GM12878 (cell line): ENCODE results near the gene PLPP7. TPM values are rescaled to one million over a fixed set of nuclear protein-coding genes. Genes with fewer than 3 reads are reported as not detected.

Experiments
- BACH1 ChIP-seq: fragments of 450-650 bp; IDR thresholded peaks from 2 replicates; pipeline ENCODE4 v1.6.1; 2017; ENCODE audit warnings: mild to moderate bottlenecking, borderline replicate concordance
- EZH2 ChIP-seq: IDR thresholded peaks from 2 replicates; pipeline ENCODE4 v1.6.1; 2012; ENCODE audit warnings: low read depth, mild to moderate bottlenecking, control low read depth, inconsistent platforms, low read length, borderline replicate concordance; ENCODE audit not compliant: control insufficient read depth
- HDGF ChIP-seq: fragments of 450-650 bp; IDR thresholded peaks from 2 replicates; pipeline ENCODE4 v1.6.1; 2016; ENCODE audit warnings: antibody characterized with exemption
- KAT2A ChIP-seq: conservative IDR thresholded peaks from 2 replicates; pipeline ENCODE4 v1.6.1; 2011; ENCODE audit warnings: low read depth, low read length; ENCODE audit not compliant: control insufficient read depth
- MXI1 ChIP-seq: fragments of 150-350 bp; IDR thresholded peaks from 2 replicates; pipeline ENCODE4 v1.6.1; 2011; ENCODE audit warnings: low read depth, mild to moderate bottlenecking, inconsistent platforms, low read length, improper control_type of control experiment
- NFXL1 ChIP-seq: fragments of 450-650 bp; IDR thresholded peaks from 2 replicates; pipeline ENCODE4 v1.6.1; 2017; ENCODE audit warnings: antibody characterized with exemption, mild to moderate bottlenecking, borderline replicate concordance
- NFYA ChIP-seq: IDR thresholded peaks from 2 replicates; pipeline ENCODE4 v1.6.1; 2011; ENCODE audit warnings: low read depth, mild to moderate bottlenecking, low read length, improper control_type of control experiment, borderline replicate concordance
- NR2C1 ChIP-seq: fragments of 450-650 bp; IDR thresholded peaks from 2 replicates; pipeline ENCODE4 v1.6.1; 2017; ENCODE audit warnings: antibody characterized with exemption, mild to moderate bottlenecking, moderate library complexity
- RCOR1 ChIP-seq: conservative IDR thresholded peaks from 2 replicates; pipeline ENCODE4 v1.6.1; 2012; ENCODE audit warnings: low read depth, low read length, improper control_type of control experiment
- REST ChIP-seq: IDR thresholded peaks from 2 replicates; pipeline ENCODE4 v1.6.1; 2012; ENCODE audit warnings: mild to moderate bottlenecking, low read depth, low read length
- RUNX3 ChIP-seq: IDR thresholded peaks from 2 replicates; pipeline ENCODE4 v1.6.1; 2012; ENCODE audit warnings: low read length, inconsistent platforms
- SMARCA5 ChIP-seq: fragments of 450-650 bp; IDR thresholded peaks from 2 replicates; pipeline ENCODE4 v1.6.1; 2017; ENCODE audit warnings: mild to moderate bottlenecking
- SUPT20H ChIP-seq: IDR thresholded peaks from 2 replicates; pipeline ENCODE4 v1.6.1; 2011; ENCODE audit warnings: low read depth, mild to moderate bottlenecking, low read length, moderate library complexity, borderline replicate concordance; ENCODE audit not compliant: control insufficient read depth
- TCF12 ChIP-seq: IDR thresholded peaks from 2 replicates; pipeline ENCODE4 v1.6.1; 2011; ENCODE audit warnings: low read depth, mild to moderate bottlenecking, low read length
- ZBED1 ChIP-seq: IDR thresholded peaks from 2 replicates; pipeline ENCODE4 v1.6.1; 2016; ENCODE audit warnings: borderline replicate concordance
- ZNF207 ChIP-seq: fragments of 450-650 bp; IDR thresholded peaks from 2 replicates; pipeline ENCODE4 v1.6.1; 2014; ENCODE audit warnings: antibody characterized with exemption, mild to moderate bottlenecking, borderline replicate concordance
- polyA plus RNA-seq, 11 experiments: library from polyadenylated mRNA; depleted of rRNA in 4 of 11; unstranded in 6 of 11; stranded (reverse) in 5 of 11; fragments of >200 nt; fragmentation: Nextera tagmentation in 4 of 11; fragmentation: Illumina TruSeq in 1 of 11; extraction: Ambion mirVana in 4 of 11; extraction: Trizol in 1 of 11; gene quantifications; 1 replicate in 1 of 11; 2 replicates in 10 of 11; pipeline versions ENCODE4 v1.2.1 to v1.2.3, GENCODE V29; 2011 to 2016; ENCODE audit warnings: inconsistent platforms in 2 of 11, missing spikeins in 2 of 11, low read depth in 1 of 11
- total RNA-seq, 4 experiments: library from RNA; depleted of rRNA in 3 of 4; stranded (reverse); fragments of >200 nt in 3 of 4; fragmentation: Illumina TruSeq in 1 of 4; extraction: Trizol in 1 of 4; gene quantifications; 2 replicates each; pipeline versions ENCODE4 v1.2.1 to v1.2.3, GENCODE V29; 2013 to 2021
- TF ChIP-seq, protein P1 (sequence below): fragments of 450-650 bp; IDR thresholded peaks from 2 replicates; pipeline ENCODE4 v1.6.1; 2017; ENCODE audit warnings: mild to moderate bottlenecking
- TF ChIP-seq, protein P2 (sequence below): fragments of 450-650 bp; IDR thresholded peaks from 2 replicates; pipeline ENCODE4 v1.6.1; 2018; ENCODE audit warnings: borderline replicate concordance, mild to moderate bottlenecking; ENCODE audit not compliant: partially characterized antibody

PLPP7 gene
- total and polyA plus RNA-seq, 10 of the 15 experiments (the other 5 are each of a cell fraction or from before 2014, with no cell fraction given): 0.05 to 1.0 (median 0.40) TPM; not detected in 3

- no peak for TF ChIP-seq REST
- TF ChIP-seq SMARCA5: no peak
- TF ChIP-seq HDGF: peak; percentile 13; the same call in 1 of the 2 replicates
- TF ChIP-seq ZNF207: no peak
- TF ChIP-seq ZBED1: no peak
- TF ChIP-seq RCOR1: no peak
- TF ChIP-seq RUNX3: no peak
- TF ChIP-seq NFXL1: no peak
- TF ChIP-seq, protein P1, sequence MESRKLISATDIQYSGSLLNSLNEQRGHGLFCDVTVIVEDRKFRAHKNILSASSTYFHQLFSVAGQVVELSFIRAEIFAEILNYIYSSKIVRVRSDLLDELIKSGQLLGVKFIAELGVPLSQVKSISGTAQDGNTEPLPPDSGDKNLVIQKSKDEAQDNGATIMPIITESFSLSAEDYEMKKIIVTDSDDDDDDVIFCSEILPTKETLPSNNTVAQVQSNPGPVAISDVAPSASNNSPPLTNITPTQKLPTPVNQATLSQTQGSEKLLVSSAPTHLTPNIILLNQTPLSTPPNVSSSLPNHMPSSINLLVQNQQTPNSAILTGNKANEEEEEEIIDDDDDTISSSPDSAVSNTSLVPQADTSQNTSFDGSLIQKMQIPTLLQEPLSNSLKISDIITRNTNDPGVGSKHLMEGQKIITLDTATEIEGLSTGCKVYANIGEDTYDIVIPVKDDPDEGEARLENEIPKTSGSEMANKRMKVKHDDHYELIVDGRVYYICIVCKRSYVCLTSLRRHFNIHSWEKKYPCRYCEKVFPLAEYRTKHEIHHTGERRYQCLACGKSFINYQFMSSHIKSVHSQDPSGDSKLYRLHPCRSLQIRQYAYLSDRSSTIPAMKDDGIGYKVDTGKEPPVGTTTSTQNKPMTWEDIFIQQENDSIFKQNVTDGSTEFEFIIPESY: no peak
- no peak for TF ChIP-seq NR2C1
- no peak for TF ChIP-seq NFYA
- no peak for TF ChIP-seq TCF12
- TF ChIP-seq, protein P2, sequence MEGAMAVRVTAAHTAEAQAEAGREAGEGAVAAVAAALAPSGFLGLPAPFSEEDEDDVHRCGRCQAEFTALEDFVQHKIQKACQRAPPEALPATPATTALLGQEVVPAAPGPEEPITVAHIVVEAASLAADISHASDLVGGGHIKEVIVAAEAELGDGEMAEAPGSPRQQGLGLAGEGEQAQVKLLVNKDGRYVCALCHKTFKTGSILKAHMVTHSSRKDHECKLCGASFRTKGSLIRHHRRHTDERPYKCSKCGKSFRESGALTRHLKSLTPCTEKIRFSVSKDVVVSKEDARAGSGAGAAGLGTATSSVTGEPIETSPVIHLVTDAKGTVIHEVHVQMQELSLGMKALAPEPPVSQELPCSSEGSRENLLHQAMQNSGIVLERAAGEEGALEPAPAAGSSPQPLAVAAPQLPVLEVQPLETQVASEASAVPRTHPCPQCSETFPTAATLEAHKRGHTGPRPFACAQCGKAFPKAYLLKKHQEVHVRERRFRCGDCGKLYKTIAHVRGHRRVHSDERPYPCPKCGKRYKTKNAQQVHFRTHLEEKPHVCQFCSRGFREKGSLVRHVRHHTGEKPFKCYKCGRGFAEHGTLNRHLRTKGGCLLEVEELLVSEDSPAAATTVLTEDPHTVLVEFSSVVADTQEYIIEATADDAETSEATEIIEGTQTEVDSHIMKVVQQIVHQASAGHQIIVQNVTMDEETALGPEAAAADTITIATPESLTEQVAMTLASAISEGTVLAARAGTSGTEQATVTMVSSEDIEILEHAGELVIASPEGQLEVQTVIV: no peak
- no peak for TF ChIP-seq EZH2
- no peak for TF ChIP-seq SUPT20H
- TF ChIP-seq MXI1: peak; percentile 83
- TF ChIP-seq BACH1: 0 out of 2 replicates have a peak, but pooled peaks have one; percentile 14
- TF ChIP-seq KAT2A: no peak
These were observed 19.1 kb upstream of the PLPP7 start (continued) for GRCh38 chr9:131270171-131271015.
